Astrocyte (in vitro differentiated cells and primary cell): Measurements from ENCODE around the gene CECR2.

Source experiments
- CTCF ChIP-seq: IDR thresholded peaks from 2 replicates; pipeline ENCODE4 v1.5.1; 2011; ENCODE audit warnings: low read depth, mild to moderate bottlenecking, inconsistent platforms, low read length, moderate library complexity; ENCODE audit not compliant: insufficient read depth
- EZH2 ChIP-seq: IDR thresholded peaks from 2 replicates; pipeline ENCODE4 v1.6.1; 2012; ENCODE audit warnings: mild to moderate bottlenecking, low read length, inconsistent platforms; ENCODE audit not compliant: insufficient read depth

- TF ChIP-seq CTCF, result no peak
- TF ChIP-seq EZH2, result no peak
Measured at GRCh38 chr22:17598318-17598717, 229.1 kb downstream of the CECR2 start.
